Sigmoid colon (tissue), 7 donors: ENCODE results near the gene APEX2. TPM values are rescaled to one million over a fixed set of nuclear protein-coding genes. Genes with fewer than 3 reads are reported as not detected.

Experiments
- DNase-seq: peaks from one replicate; pipeline ENCODE4 v3.0.0-alpha.2; 2019
- H3K27ac ChIP-seq, 4 donors: fragments of 200-600 bp; sonication (generic); one replicate each; pipeline ENCODE4 v1.5.1; 2016 to 2019; ENCODE audit warnings: mild to moderate bottlenecking in 1 of 4
- H3K27me3 ChIP-seq, 3 donors: fragments of 200-600 bp; sonication (generic); one replicate each; pipeline ENCODE4 v1.5.1; 2019; ENCODE audit warnings: mild to moderate bottlenecking in 1 of 3
- H3K36me3 ChIP-seq, 4 donors: fragments of 200-600 bp; sonication (generic); one replicate each; pipeline ENCODE4 v1.5.1; 2016 to 2019
- H3K4me1 ChIP-seq, 4 donors: fragments of 200-600 bp; sonication (generic); one replicate each; pipeline ENCODE4 v1.5.1; 2017 to 2019
- H3K4me3 ChIP-seq, 4 donors: fragments of 200-600 bp; sonication (generic); one replicate each; pipeline ENCODE4 v1.5.1; 2017 to 2019; ENCODE audit warnings: mild to moderate bottlenecking in 2 of 4, moderate library complexity in 1 of 4
- H3K9me3 ChIP-seq, 4 donors: fragments of 200-600 bp in 3 of 4; sonication (generic) in 3 of 4; one replicate each; pipeline versions ENCODE4 v1.5.1 to v1.6.1; 2013 to 2019
- POLR2A ChIP-seq, 2 donors: fragments of 450-650 bp; IDR thresholded peaks; one replicate each; pipeline ENCODE4 v1.6.1; 2016; ENCODE audit warnings: antibody characterized with exemption in 2 of 2, mild to moderate bottlenecking in 2 of 2, moderate library complexity in 2 of 2
- WGBS, 2 donors: extraction: QIAGEN DNeasy Blood & Tissue Kit; methylation state at CpG; one replicate each; pipeline ENCODE4 v1.1.7; 2013; 5-methylcytosine and 5-hydroxymethylcytosine counted together
- intact Hi-C: fragments of 100-400 bp; cut with DNase I; formaldehyde crosslinking; loops from one replicate; pipeline ENCODE4 v1.15.1; 2023
- polyA plus RNA-seq, 3 donors: library from polyadenylated mRNA; stranded (reverse); fragments of 200-250 nt; gene quantifications; one replicate each; pipeline ENCODE4 v1.2.3, GENCODE V29; 2013
- total RNA-seq, 4 donors: library from RNA; depleted of rRNA; stranded (reverse); fragments of >200 nt; gene quantifications; one replicate each; pipeline ENCODE4 v1.1.0, GENCODE V29; 2016
- TF ChIP-seq, protein P1 (sequence below), 4 experiments: fragments of 450-650 bp in 3 of 4; fragments of 200-600 bp in 1 of 4; IDR thresholded peaks; one replicate each; pipeline ENCODE4 v1.5.1; 2016 to 2019; ENCODE audit warnings: antibody characterized with exemption in 4 of 4, mild to moderate bottlenecking in 3 of 4, moderate library complexity in 2 of 4
- donor health status: healthy with polysubstance abuse.
- donor health status: Bipolar disorder and iron deficiency.
- donor health status: healthy.

APEX2 gene
- total and polyA plus RNA-seq, 7 donors = 3.9 to 18.7 (median 5.7) TPM

DNA sequence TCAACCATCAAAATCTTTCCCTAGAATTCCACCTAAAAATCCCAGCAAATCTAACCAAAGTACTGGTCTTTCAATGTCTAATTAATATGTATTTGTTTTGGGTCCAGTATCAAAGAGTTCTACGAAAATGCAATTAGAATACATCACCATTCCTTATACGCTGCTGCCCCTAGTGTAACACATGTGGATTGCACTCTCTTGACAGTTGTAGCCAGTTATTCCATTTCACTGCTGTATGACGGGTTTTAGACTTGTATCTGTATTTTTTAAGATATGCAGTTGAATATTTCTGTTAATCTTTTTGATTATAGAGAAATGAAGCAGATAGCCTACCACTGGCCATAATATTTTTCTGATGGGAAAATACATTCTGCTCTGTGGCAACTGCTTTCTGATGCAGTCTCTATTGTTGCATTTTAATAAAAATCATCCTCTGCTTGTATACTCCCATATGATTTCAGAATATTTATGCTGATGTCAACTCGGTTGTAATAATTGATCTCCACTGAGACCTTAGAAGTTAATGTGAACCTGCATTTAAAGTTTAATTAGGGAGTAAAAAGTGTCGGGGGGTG lies 57.6 kb downstream of the APEX2 start:
- Histone ChIP-seq H3K4me1 (no peaks in the 10 kb centered on the region), H3K27ac (no peak overlapping the region), H3K27me3 (no peaks in the 10 kb centered on the region), H3K9me3 (no peaks in the 10 kb centered on the region), H3K36me3 (no peaks in the 10 kb centered on the region), H3K4me3 (peak overlapping the region in 2 of 4 donors; percentile 1 to 15)
- intact Hi-C loops = loop anchor here (2.0 to 5.0 kb wide), 2 partner anchors 165 to 417 kb away; no protein-coding TSS in a partner anchor
- DNase-seq = no peak
- WGBS, 2 donors = 16 to 20% methylated on average over 5 of the region's 5 CpGs
- TF ChIP-seq, protein P1, sequence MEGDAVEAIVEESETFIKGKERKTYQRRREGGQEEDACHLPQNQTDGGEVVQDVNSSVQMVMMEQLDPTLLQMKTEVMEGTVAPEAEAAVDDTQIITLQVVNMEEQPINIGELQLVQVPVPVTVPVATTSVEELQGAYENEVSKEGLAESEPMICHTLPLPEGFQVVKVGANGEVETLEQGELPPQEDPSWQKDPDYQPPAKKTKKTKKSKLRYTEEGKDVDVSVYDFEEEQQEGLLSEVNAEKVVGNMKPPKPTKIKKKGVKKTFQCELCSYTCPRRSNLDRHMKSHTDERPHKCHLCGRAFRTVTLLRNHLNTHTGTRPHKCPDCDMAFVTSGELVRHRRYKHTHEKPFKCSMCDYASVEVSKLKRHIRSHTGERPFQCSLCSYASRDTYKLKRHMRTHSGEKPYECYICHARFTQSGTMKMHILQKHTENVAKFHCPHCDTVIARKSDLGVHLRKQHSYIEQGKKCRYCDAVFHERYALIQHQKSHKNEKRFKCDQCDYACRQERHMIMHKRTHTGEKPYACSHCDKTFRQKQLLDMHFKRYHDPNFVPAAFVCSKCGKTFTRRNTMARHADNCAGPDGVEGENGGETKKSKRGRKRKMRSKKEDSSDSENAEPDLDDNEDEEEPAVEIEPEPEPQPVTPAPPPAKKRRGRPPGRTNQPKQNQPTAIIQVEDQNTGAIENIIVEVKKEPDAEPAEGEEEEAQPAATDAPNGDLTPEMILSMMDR (IDR thresholded peaks at IDR 0.05) = peak; percentile 51 to 65 (median 56)
- TF ChIP-seq POLR2A (IDR thresholded peaks at IDR 0.05) = no peak

Other genes with a start within 250 kb of the APEX2 start
- under 1 TPM in 1 of 4 donors, not detected in 3; under 0.01 TPM for gene ITIH6, start 202.1 kb upstream of the APEX2 start, total RNA-seq
- gene ITIH6, start 202.1 kb upstream of the APEX2 start, polyA plus RNA-seq = not detected
- gene MAGED2, start 192.6 kb upstream of the APEX2 start, total RNA-seq = 100 to 1,000 TPM; 132 to 152 (median 143) TPM
- gene MAGED2, start 192.6 kb upstream of the APEX2 start, polyA plus RNA-seq = 10 to 100 TPM; 44.9 to 63.4 (median 51.1) TPM
- 10 to 100 TPM in 2 of 4 donors, 1 to 10 TPM in 2; 5.8 to 19.9 (median 9.5) TPM for gene TRO, start 79.5 kb upstream of the APEX2 start, total RNA-seq
- gene TRO, start 79.5 kb upstream of the APEX2 start, polyA plus RNA-seq = 1 to 10 TPM in 2 of 3 donors, under 1 TPM in 1; 0.92 to 2.1 (median 1.2) TPM
- gene PFKFB1, start 6.2 kb upstream of the APEX2 start, total RNA-seq = 1 to 10 TPM in 1 of 4 donors, under 1 TPM in 2, not detected in 1; 0.49 to 1.1 (median 0.55) TPM
- gene PFKFB1, start 6.2 kb upstream of the APEX2 start, polyA plus RNA-seq = under 1 TPM in 1 of 3 donors, not detected in 2; 0.44 TPM
- gene ALAS2, start 30.6 kb downstream of the APEX2 start, total RNA-seq = not detected
- gene ALAS2, start 30.6 kb downstream of the APEX2 start, polyA plus RNA-seq = not detected
- gene PAGE2B, start 74.7 kb downstream of the APEX2 start, total RNA-seq = not detected
- gene PAGE2B, start 74.7 kb downstream of the APEX2 start, polyA plus RNA-seq = not detected
- not detected for gene PAGE2, start 88.7 kb downstream of the APEX2 start, total RNA-seq
- gene PAGE2, start 88.7 kb downstream of the APEX2 start, polyA plus RNA-seq = not detected
- not detected for gene PAGE5, start 220.0 kb downstream of the APEX2 start, total RNA-seq
- not detected for gene PAGE5, start 220.0 kb downstream of the APEX2 start, polyA plus RNA-seq